ENCODE results near the gene DUSP10. TPM values are rescaled to one million over a fixed set of nuclear protein-coding genes. Genes with fewer than 3 reads are reported as not detected.

DUSP10 gene
- polyA plus RNA-seq, 1 donor from 2014 or later = 2.0 TPM

- TF ChIP-seq POLR2AphosphoS5 (IDR thresholded peaks at IDR 0.05) (no peak), MXI1 (conservative IDR thresholded peaks at IDR 0.05; ENCODE audit: poor library complexity, severe bottlenecking) (no peak), EP300 (conservative IDR thresholded peaks at IDR 0.05; ENCODE audit: poor library complexity, severe bottlenecking) (no peak), REST (IDR thresholded peaks at IDR 0.05; ENCODE audit: borderline replicate concordance) (no peak), RAD21 (conservative IDR thresholded peaks at IDR 0.05) (no peak), TAF1 (IDR thresholded peaks at IDR 0.05; ENCODE audit: low read depth) (no peak), EZH2 (IDR thresholded peaks at IDR 0.05; ENCODE audit: borderline replicate concordance, insufficient read depth, low read length, poor library complexity, severe bottlenecking) (no peak), SMC3 (conservative IDR thresholded peaks at IDR 0.05; ENCODE audit: poor library complexity) (no peak), CTCF (IDR thresholded peaks at IDR 0.05; ENCODE audit: poor library complexity, severe bottlenecking) (no peak)
- peak overlapping the region; percentile 75 for H3K9ac ChIP-seq (ENCODE audit: low read length)
- H3K27ac ChIP-seq (ENCODE audit: low read length) = peak overlapping the region; percentile 87
- peak overlapping the region; percentile 72 for H3K4me2 ChIP-seq (ENCODE audit: low read length)
- H3K36me3 ChIP-seq (ENCODE audit: insufficient read depth, low read length) = no peaks in the 10 kb centered on the region
- no peaks in the 10 kb centered on the region for H3K9me2 ChIP-seq (ENCODE audit: insufficient read depth, low read length)
- H2AFZ ChIP-seq (ENCODE audit: low read depth, low read length) = peak overlapping the region; percentile 95
- no peaks in the 10 kb centered on the region for H3K9me3 ChIP-seq (ENCODE audit: low read length)
- peak overlapping the region; percentile 91 for H3K4me3 ChIP-seq (ENCODE audit: low read length)
- H3F3A ChIP-seq (ENCODE audit: insufficient read depth, low read length, poor library complexity, severe bottlenecking) = peaks cover 13% of the 10 kb centered on the region
- peaks cover 6% of the 10 kb centered on the region for H3K79me2 ChIP-seq (replicated peaks; ENCODE audit: insufficient read depth, low read length)
- peaks cover 8% of the 10 kb centered on the region for H3K27me3 ChIP-seq (ENCODE audit: insufficient read depth, low read depth, low read length)
- H4K20me1 ChIP-seq (ENCODE audit: insufficient read depth) = no peaks in the 10 kb centered on the region
Measured at GRCh38 chr1:221740369-221740992, 1.4 kb downstream of the DUSP10 start.

GRCh38 chr1:221739677-221740025, 2.2 kb downstream of the DUSP10 start:
- TF ChIP-seq POLR2AphosphoS5 (IDR thresholded peaks at IDR 0.05) (no peak), REST (IDR thresholded peaks at IDR 0.05; ENCODE audit: borderline replicate concordance) (no peak), RAD21 (conservative IDR thresholded peaks at IDR 0.05) (no peak), EP300 (conservative IDR thresholded peaks at IDR 0.05; ENCODE audit: poor library complexity, severe bottlenecking) (no peak), TAF1 (IDR thresholded peaks at IDR 0.05; ENCODE audit: low read depth) (no peak), SMC3 (conservative IDR thresholded peaks at IDR 0.05; ENCODE audit: poor library complexity) (no peak), CTCF (IDR thresholded peaks at IDR 0.05; ENCODE audit: poor library complexity, severe bottlenecking) (no peak), MXI1 (conservative IDR thresholded peaks at IDR 0.05; ENCODE audit: poor library complexity, severe bottlenecking) (no peak), EZH2 (IDR thresholded peaks at IDR 0.05; ENCODE audit: borderline replicate concordance, insufficient read depth, low read length, poor library complexity, severe bottlenecking) (no peak)
- no peak overlapping the region for H3K9ac ChIP-seq (ENCODE audit: low read length)
- no peaks in the 10 kb centered on the region for H3K36me3 ChIP-seq (ENCODE audit: insufficient read depth, low read length)
- peak overlapping the region; percentile 91 for H3K4me3 ChIP-seq (ENCODE audit: low read length)
- H4K20me1 ChIP-seq (ENCODE audit: insufficient read depth) = no peaks in the 10 kb centered on the region
- peaks cover 8% of the 10 kb centered on the region for H3K27me3 ChIP-seq (ENCODE audit: insufficient read depth, low read depth, low read length)
- no peaks in the 10 kb centered on the region for H3K9me2 ChIP-seq (ENCODE audit: insufficient read depth, low read length)
- peaks cover 13% of the 10 kb centered on the region for H3F3A ChIP-seq (ENCODE audit: insufficient read depth, low read length, poor library complexity, severe bottlenecking)
- no peak overlapping the region for H2AFZ ChIP-seq (ENCODE audit: low read depth, low read length)
- no peaks in the 10 kb centered on the region for H3K9me3 ChIP-seq (ENCODE audit: low read length)
- H3K4me2 ChIP-seq (ENCODE audit: low read length) = no peak overlapping the region
- no peak overlapping the region for H3K27ac ChIP-seq (ENCODE audit: low read length)
- peaks cover 6% of the 10 kb centered on the region for H3K79me2 ChIP-seq (replicated peaks; ENCODE audit: insufficient read depth, low read length)
